IMR-90 (cell line): Measurements from ENCODE around the gene SRRM2. TPM values are rescaled to one million over a fixed set of nuclear protein-coding genes. Genes with fewer than 3 reads are reported as not detected.

ENCODE experiments used
- ATAC-seq: fragments of 200-7000 bp; cut with Tn5 transposase; 2 replicates; pipeline ENCODE4 v1.9.1; 2020; ENCODE audit warnings: low read depth, mild to moderate bottlenecking, moderate library complexity
- BruUV-seq: library from RNA; stranded (reverse); fragments of 400-500 nt; replicated peaks from 2 replicates; lab custom pipeline; 2021; lab: Mats Ljungman, UMichigan
- CTCF ChIA-PET: fragments of 300-600 bp; formaldehyde crosslinking; extraction: SDS; loops from one replicate; lab custom pipeline; 2021; ENCODE audit warnings: antibody characterized with exemption; lab: Yijun Ruan, JAX
- POLR2A ChIA-PET: fragments of 300-600 bp; sonication (Branson Sonifier 250); formaldehyde crosslinking; loops from one replicate; lab custom pipeline; 2022; ENCODE audit warnings: antibody characterized with exemption; ENCODE audit not compliant: unreplicated experiment; lab: Charles Lee
- DNase-seq: peaks from one replicate; pipeline ENCODE4 v3.0.0; 2013
- H2AFZ ChIP-seq: replicated peaks from 2 replicates; pipeline ENCODE3; 2013; ENCODE audit warnings: low read length, mild to moderate bottlenecking; ENCODE audit not compliant: poor library complexity
- H2AK5ac ChIP-seq: 2 replicates; pipeline ENCODE4 v1.6.1; 2013; ENCODE audit warnings: low read depth, low read length, inconsistent platforms
- H2AK9ac ChIP-seq: replicated peaks from 2 replicates; pipeline ENCODE3; 2013; ENCODE audit warnings: mild to moderate bottlenecking, low read depth, low read length, moderate library complexity; ENCODE audit not compliant: poor library complexity
- H2BK120ac ChIP-seq: 2 replicates; pipeline ENCODE4 v1.6.1; 2013; ENCODE audit warnings: low read depth, low read length, inconsistent platforms
- H2BK15ac ChIP-seq: 3 replicates; pipeline ENCODE4 v1.6.1; 2013; ENCODE audit warnings: low read depth, low read length, inconsistent platforms
- H2BK20ac ChIP-seq: 2 replicates; pipeline ENCODE4 v1.6.1; 2013; ENCODE audit warnings: low read depth, mild to moderate bottlenecking, inconsistent platforms, low read length, moderate library complexity
- H2BK5ac ChIP-seq: 2 replicates; pipeline ENCODE4 v1.6.1; 2013; ENCODE audit warnings: mild to moderate bottlenecking, low read depth, low read length, inconsistent platforms; ENCODE audit not compliant: poor library complexity, severe bottlenecking
- H3K14ac ChIP-seq: replicated peaks from 2 replicates; pipeline ENCODE4 v1.6.1; 2013; ENCODE audit warnings: low read depth, low read length, inconsistent platforms
- H3K18ac ChIP-seq: 2 replicates; pipeline ENCODE4 v1.6.1; 2013; ENCODE audit warnings: low read depth, low read length, control low read depth
- H3K23ac ChIP-seq: 2 replicates; pipeline ENCODE4 v1.6.1; 2013; ENCODE audit warnings: low read depth, low read length, inconsistent platforms
- H3K27ac ChIP-seq: 2 replicates; pipeline ENCODE4 v1.5.1; 2013; ENCODE audit warnings: mild to moderate bottlenecking, control low read depth, low read length; ENCODE audit not compliant: insufficient read depth
- H3K27me3 ChIP-seq: 2 replicates; pipeline ENCODE4 v1.6.1; 2013; ENCODE audit warnings: low read length; ENCODE audit not compliant: control insufficient read depth, insufficient read depth
- H3K36me3 ChIP-seq: 2 replicates; pipeline ENCODE4 v1.6.1; 2013; ENCODE audit warnings: low read length, mixed read lengths; ENCODE audit not compliant: control insufficient read depth, insufficient read depth
- H3K4ac ChIP-seq: 2 replicates; pipeline ENCODE4 v1.6.1; 2013; ENCODE audit warnings: low read depth, low read length, inconsistent platforms
- H3K4me1 ChIP-seq: 2 replicates; pipeline ENCODE4 v1.6.1; 2013; ENCODE audit warnings: low read length, mixed read lengths; ENCODE audit not compliant: control insufficient read depth, insufficient read depth
- H3K4me2 ChIP-seq: 2 replicates; pipeline ENCODE4 v1.6.1; 2013; ENCODE audit warnings: low read depth, mild to moderate bottlenecking, control low read depth, low read length, moderate library complexity
- H3K4me3 ChIP-seq: 2 replicates; pipeline ENCODE4 v1.5.1; 2013; ENCODE audit warnings: low read depth, mild to moderate bottlenecking, control low read depth, low read length, moderate library complexity; ENCODE audit not compliant: insufficient read depth
- H3K56ac ChIP-seq: 2 replicates; pipeline ENCODE4 v1.6.1; 2013; ENCODE audit warnings: low read length, inconsistent platforms; ENCODE audit not compliant: insufficient read depth; ENCODE audit errors: extremely low read depth
- H3K79me1 ChIP-seq, 2 experiments: 2 replicates each; pipeline ENCODE4 v1.6.1; 2013; ENCODE audit warnings: low read length in 2 of 2, inconsistent platforms in 1 of 2, low read depth in 1 of 2
- H3K9ac ChIP-seq: 2 replicates; pipeline ENCODE4 v1.6.1; 2013; ENCODE audit warnings: low read depth, low read length, control low read depth
- H3K9me1 ChIP-seq: 2 replicates; pipeline ENCODE4 v1.6.1; 2013; ENCODE audit warnings: low read length, inconsistent platforms; ENCODE audit not compliant: insufficient read depth
- H3K9me3 ChIP-seq: 2 replicates; pipeline ENCODE4 v1.6.1; 2013; ENCODE audit warnings: low read length; ENCODE audit not compliant: control insufficient read depth, insufficient read depth
- H4K20me1 ChIP-seq: 2 replicates; pipeline ENCODE4 v1.6.1; 2013; ENCODE audit warnings: low read length, inconsistent platforms; ENCODE audit not compliant: insufficient read depth
- H4K5ac ChIP-seq: 2 replicates; pipeline ENCODE4 v1.6.1; 2013; ENCODE audit warnings: mild to moderate bottlenecking, low read depth, low read length, control low read depth
- H4K8ac ChIP-seq, 2 experiments: 2 replicates each; pipeline ENCODE4 v1.6.1; 2013; ENCODE audit warnings: low read depth in 2 of 2, low read length in 2 of 2, control low read depth in 1 of 2, inconsistent platforms in 1 of 2
- H4K91ac ChIP-seq: 2 replicates; pipeline ENCODE4 v1.6.1; 2013; ENCODE audit warnings: low read depth, low read length, inconsistent platforms; ENCODE audit not compliant: insufficient read depth
- BHLHE40 ChIP-seq: fragments of 150-350 bp; IDR thresholded peaks from 2 replicates; pipeline ENCODE4 v1.6.1; 2016; ENCODE audit warnings: mild to moderate bottlenecking, low read depth, low read length
- MAFK ChIP-seq: IDR thresholded peaks from 2 replicates; pipeline ENCODE4 v1.6.1; 2012; ENCODE audit warnings: low read depth, low read length, improper control_type of control experiment
- MAZ ChIP-seq: IDR thresholded peaks from 2 replicates; pipeline ENCODE4 v1.6.1; 2012; ENCODE audit warnings: low read depth, mild to moderate bottlenecking, low read length, improper control_type of control experiment, moderate library complexity, borderline replicate concordance
- MXI1 ChIP-seq: IDR thresholded peaks from 2 replicates; pipeline ENCODE4 v1.6.1; 2012; ENCODE audit warnings: low read depth, mild to moderate bottlenecking, low read length, moderate library complexity, borderline replicate concordance
- NFE2L2 ChIP-seq: fragments of 150-350 bp; IDR thresholded peaks from 2 replicates; pipeline ENCODE4 v1.6.1; 2016; ENCODE audit warnings: low read depth, mild to moderate bottlenecking, low read length
- POLR2A ChIP-seq: IDR thresholded peaks from 2 replicates; pipeline ENCODE4 v1.6.1; 2012; ENCODE audit warnings: mild to moderate bottlenecking, low read depth, low read length
- RCOR1 ChIP-seq: IDR thresholded peaks from 2 replicates; pipeline ENCODE4 v1.6.1; 2012; ENCODE audit warnings: mild to moderate bottlenecking, low read length, improper control_type of control experiment; ENCODE audit not compliant: insufficient replicate concordance
- RFX5 ChIP-seq: IDR thresholded peaks from 2 replicates; pipeline ENCODE4 v1.8.0; 2012; ENCODE audit warnings: low read depth, mild to moderate bottlenecking, low read length, moderate library complexity
- SMC3 ChIP-seq: fragments of 150-350 bp; IDR thresholded peaks from 2 replicates; pipeline ENCODE4 v1.6.1; 2016; ENCODE audit warnings: low read depth, mild to moderate bottlenecking, antibody characterized with exemption, low read length, moderate library complexity
- WGBS, 2 experiments: methylation state at CpG; one replicate each; pipeline versions ENCODE4 v1.1.5 to v1.1.7; 2013; ENCODE audit warnings: missing lambda C conversion rate in 2 of 2; ENCODE audit not compliant: insufficient read length in 1 of 2; ENCODE audit errors: extremely low coverage in 2 of 2; 5-methylcytosine and 5-hydroxymethylcytosine counted together
- dilution Hi-C: fragments of 300-500 bp; cut with HindIII; formaldehyde crosslinking; loops from one replicate; pipeline ENCODE4 v1.14.3; 2018; ENCODE audit warnings: low sequenced_read_pairs; ENCODE audit not compliant: unreplicated experiment
- in situ Hi-C: fragments of 300-500 bp; cut with MboI; formaldehyde crosslinking; loops from 3 replicates; pipeline ENCODE4 v1.14.3; 2019; ENCODE audit warnings: low sequenced_read_pairs, inconsistent platforms, mixed read lengths
- intact Hi-C: fragments of 100-400 bp; cut with micrococcal nuclease; formaldehyde crosslinking; loops from 2 replicates; pipeline ENCODE4 v1.10.0; 2022
- polyA plus RNA-seq, 3 experiments: library from polyadenylated mRNA; depleted of rRNA; stranded (reverse); fragments of >200 nt; gene quantifications; 2 replicates each; pipeline ENCODE4 v1.2.3, GENCODE V29; 2012; ENCODE audit warnings: low replicate concordance in 1 of 3
- total RNA-seq: library from RNA; depleted of rRNA; stranded (reverse); fragments of >200 nt; gene quantifications from 2 replicates; pipeline ENCODE4 v1.2.3, GENCODE V29; 2012

SRRM2 gene
- total and polyA plus RNA-seq, 2 of the 4 experiments (the other 2 are of a cell fraction) = 20.3 to 300 TPM

- in situ Hi-C loops = no loop called here
- BruUV-seq = no TSS peak
These were observed 34.4 kb downstream of the SRRM2 start for GRCh38 chr16:2786826-2787151.

More at GRCh38 chr16:2786826-2787151, 34.4 kb downstream of the SRRM2 start:
- DNase-seq (no peak), ATAC-seq (no peak)
- ChIA-PET CTCF (no interaction called here), POLR2A (no interaction called here)
- H3K79me1 ChIP-seq = no peaks in the 10 kb centered on the region
- TF ChIP-seq MAFK = no peak
- TF ChIP-seq MXI1 = no peak
- no peak for TF ChIP-seq BHLHE40
- no peak for TF ChIP-seq RCOR1
- no peak for TF ChIP-seq POLR2A
- no peak for TF ChIP-seq MAZ
- no peak for TF ChIP-seq NFE2L2
- no peak for TF ChIP-seq SMC3
- TF ChIP-seq RFX5 = no peak
- no peaks in the 10 kb centered on the region for H3K9me3 ChIP-seq
- no peak overlapping the region for H2AK5ac ChIP-seq
- 14 to 100% methylated on average over 2 of the region's 3 CpGs for WGBS, 2 experiments
- H2BK120ac ChIP-seq = no peak overlapping the region
- no peaks in the 10 kb centered on the region for H3K36me3 ChIP-seq
- H3K9ac ChIP-seq = no peak overlapping the region
- H4K20me1 ChIP-seq = no peaks in the 10 kb centered on the region
- H3K9me1 ChIP-seq = no peaks in the 10 kb centered on the region
- H2BK20ac ChIP-seq = no peak overlapping the region
- H2AK9ac ChIP-seq = no peak overlapping the region
- intact Hi-C loops = no loop called here
- no peaks in the 10 kb centered on the region for H3K4me1 ChIP-seq
- H3K23ac ChIP-seq = no peak overlapping the region
- no peak overlapping the region for H4K8ac ChIP-seq
- no peak overlapping the region for H4K91ac ChIP-seq
- H4K5ac ChIP-seq = no peak overlapping the region
- H3K4ac ChIP-seq = no peak overlapping the region
- dilution Hi-C loops = no loop called here
- no peak overlapping the region for H3K27ac ChIP-seq
- no peak overlapping the region for H3K18ac ChIP-seq
- no peak overlapping the region for H2BK5ac ChIP-seq
- no peak overlapping the region for H3K4me2 ChIP-seq
- no peak overlapping the region for H2AFZ ChIP-seq
- peaks cover 69% of the 10 kb centered on the region for H3K27me3 ChIP-seq
- no peak overlapping the region for H3K4me3 ChIP-seq
- no peak overlapping the region for H2BK15ac ChIP-seq
- no peak overlapping the region for H3K14ac ChIP-seq
- H3K56ac ChIP-seq = no peak overlapping the region
